Measurements from ENCODE around the gene GJB6. TPM values are rescaled to one million over a fixed set of nuclear protein-coding genes. Genes with fewer than 3 reads are reported as not detected.

GJB6 gene
- total and polyA plus RNA-seq, 2 of the 4 experiments (the other 2 are of a cell fraction): not detected

DNA sequence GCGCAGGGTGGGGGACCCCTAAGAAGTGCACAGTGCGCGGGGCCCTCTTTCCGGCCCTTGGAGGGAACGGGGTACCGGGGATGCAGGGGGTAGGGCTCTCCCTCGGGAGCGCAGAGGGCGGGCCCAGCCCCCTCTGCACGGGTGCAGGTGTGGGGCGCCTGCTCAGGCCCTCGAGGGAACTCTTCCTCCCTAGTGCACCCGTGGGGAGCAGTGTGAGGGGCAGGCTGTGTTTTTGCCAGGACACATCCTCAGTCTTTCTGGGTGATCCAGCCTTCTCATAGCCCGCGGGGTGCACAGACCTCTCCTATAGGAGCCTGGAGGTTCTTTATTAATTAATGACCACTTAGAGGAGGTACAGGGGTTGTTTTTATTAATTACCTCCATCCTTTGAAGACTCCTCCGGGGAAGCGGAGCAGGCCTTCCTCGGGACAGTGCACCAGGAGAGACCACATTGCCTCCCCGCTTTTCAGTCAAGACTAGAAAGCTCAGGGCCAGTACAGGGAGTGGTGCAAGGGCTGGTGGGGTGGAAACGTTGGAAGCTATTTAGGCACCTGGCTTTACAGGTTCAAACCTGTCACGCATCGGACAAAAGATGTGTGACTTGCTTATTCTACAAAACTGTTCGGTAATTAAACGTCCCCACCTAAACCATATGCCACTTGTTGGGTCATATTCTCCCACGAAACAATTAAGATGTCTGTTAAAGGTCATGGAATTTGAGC lies 598 bp upstream of the GJB6 start:
- peaks cover 65% of the 10 kb centered on the region for H3K27me3 ChIP-seq (ENCODE audit: control insufficient read depth, insufficient read depth, low read length)
- POLR2A ChIA-PET (ENCODE audit: unreplicated experiment): no interaction called here
- intact Hi-C loops (cut with micrococcal nuclease): no loop called here

More for the DNA sequence above, 598 bp upstream of the GJB6 start:
- H2BK5ac ChIP-seq (ENCODE audit: low read depth, low read length, poor library complexity, severe bottlenecking): no peak overlapping the region
- BruUV-seq (replicated peaks): no TSS peak
- H2AFZ ChIP-seq (replicated peaks; ENCODE audit: low read length, poor library complexity): no peak overlapping the region
- no peak overlapping the region for H3K4me3 ChIP-seq (ENCODE audit: insufficient read depth, low read depth, low read length)
- H3K4me2 ChIP-seq (ENCODE audit: low read depth, low read length): no peak overlapping the region
- H3K9me3 ChIP-seq (ENCODE audit: control insufficient read depth, insufficient read depth, low read length): no peaks in the 10 kb centered on the region
- in situ Hi-C loops (cut with MboI; ENCODE audit: low sequenced_read_pairs): no loop called here
- dilution Hi-C loops (cut with HindIII; ENCODE audit: low sequenced_read_pairs, unreplicated experiment): no loop called here
- no peak overlapping the region for H2BK120ac ChIP-seq (ENCODE audit: low read depth, low read length)
- no peak overlapping the region for H3K4ac ChIP-seq (ENCODE audit: low read depth, low read length)
- H3K56ac ChIP-seq (ENCODE audit: extremely low read depth, insufficient read depth, low read length): no peak overlapping the region
- no peak overlapping the region for H4K5ac ChIP-seq (ENCODE audit: low read depth, low read length)
- no peaks in the 10 kb centered on the region for H3K36me3 ChIP-seq (ENCODE audit: control insufficient read depth, insufficient read depth, low read length)
- WGBS, 2 experiments (ENCODE audit: extremely low coverage in 2 of 2, insufficient read length in 1 of 2): no CpG with 5 or more reads among the region's 25 CpGs
- no peak overlapping the region for H2BK20ac ChIP-seq (ENCODE audit: low read depth, low read length)
- no peaks in the 10 kb centered on the region for H3K9me1 ChIP-seq (ENCODE audit: insufficient read depth, low read length)
- no peak overlapping the region for H3K14ac ChIP-seq (replicated peaks; ENCODE audit: low read depth, low read length)
- no peak overlapping the region for H3K27ac ChIP-seq (ENCODE audit: insufficient read depth, low read length)
- H4K8ac ChIP-seq (ENCODE audit: low read depth in 2 of 2, low read length in 2 of 2): no peak overlapping the region
- H3K9ac ChIP-seq (ENCODE audit: low read depth, low read length): no peak overlapping the region
- no peak for ATAC-seq (ENCODE audit: low read depth)
- no peak overlapping the region for H2BK15ac ChIP-seq (ENCODE audit: low read depth, low read length)
- H3K4me1 ChIP-seq (ENCODE audit: control insufficient read depth, insufficient read depth, low read length): no peaks in the 10 kb centered on the region
- H2AK9ac ChIP-seq (replicated peaks; ENCODE audit: low read depth, low read length, poor library complexity): no peak overlapping the region
- CTCF ChIA-PET: no interaction called here
- H2AK5ac ChIP-seq (ENCODE audit: low read depth, low read length): no peak overlapping the region
- no peaks in the 10 kb centered on the region for H3K79me1 ChIP-seq (ENCODE audit: low read depth in 1 of 2, low read length in 2 of 2)
- H4K91ac ChIP-seq (ENCODE audit: insufficient read depth, low read depth, low read length): no peak overlapping the region
- TF ChIP-seq FOS (IDR thresholded peaks at IDR 0.05; ENCODE audit: low read depth, low read length) (no peak), MAZ (IDR thresholded peaks at IDR 0.05; ENCODE audit: borderline replicate concordance, low read depth, low read length) (no peak), POLR2A (IDR thresholded peaks at IDR 0.05; ENCODE audit: low read depth, low read length) (no peak), CHD1 (IDR thresholded peaks at IDR 0.05; ENCODE audit: low read depth, low read length) (no peak), CTCF (conservative IDR thresholded peaks at IDR 0.05; ENCODE audit: low read depth, low read length) (no peak), MXI1 (IDR thresholded peaks at IDR 0.05; ENCODE audit: borderline replicate concordance, low read depth, low read length) (no peak), USF2 (IDR thresholded peaks at IDR 0.05; ENCODE audit: low read depth, low read length) (no peak), SMC3 (IDR thresholded peaks at IDR 0.05; ENCODE audit: low read depth, low read length) (no peak)
- DNase-seq: no peak
- H3K18ac ChIP-seq (ENCODE audit: low read depth, low read length): no peak overlapping the region
- no peak overlapping the region for H3K23ac ChIP-seq (ENCODE audit: low read depth, low read length)
- no peaks in the 10 kb centered on the region for H4K20me1 ChIP-seq (ENCODE audit: insufficient read depth, low read length)

Data from IMR-90 (cell line).